Activated CD8-positive, alpha-beta memory T cell treated with anti-CD3 and anti-CD28 coated beads, Interleukin-2, amount 50 U/mL, for 24 hours (primary cell): ENCODE results near the gene VASP.

Source experiments
- DNase-seq: peaks from one replicate; pipeline ENCODE4 v3.0.0-alpha.2; 2020; ENCODE audit errors: extremely low read depth

Gene VASP

GRCh38 chr19:45506989-45507871 is at the start of gene VASP:
TSS of gene VASP (plus strand) at chr19:45507479. CDS start at chr19:45507772, 293 bp downstream.
- DNase-seq = peak; percentile 84

- DNase-seq = no peak
Measured at GRCh38 chr19:45457776-45458175, 49.5 kb upstream of the VASP start.

GRCh38 chr19:45460807-45461347 is 46.4 kb upstream of the VASP start:
- no peak for DNase-seq

GRCh38 chr19:45462174-45462573 is 45.1 kb upstream of the VASP start:
- DNase-seq = no peak

- no peak for DNase-seq
Measured at GRCh38 chr19:45463241-45463640, 44.0 kb upstream of the VASP start.

- no peak for DNase-seq
Measured at GRCh38 chr19:45464274-45464673, 43.0 kb upstream of the VASP start.

- no peak for DNase-seq
Measured at GRCh38 chr19:45464852-45465441, 42.3 kb upstream of the VASP start.

GRCh38 chr19:45467115-45467455 is 40.2 kb upstream of the VASP start:
- no peak for DNase-seq

GRCh38 chr19:45467456-45468158 is 39.7 kb upstream of the VASP start, which contains the start of gene FOSB:
TSS of gene FOSB (plus strand) at chr19:45467996. CDS start at chr19:45468587, 591 bp downstream.
- peak; percentile 84 for DNase-seq

- no peak for DNase-seq
Measured at GRCh38 chr19:45468159-45468651, 39.1 kb upstream of the VASP start.

- DNase-seq = no peak
Measured at GRCh38 chr19:45468803-45469131, 38.5 kb upstream of the VASP start.

GRCh38 chr19:45469132-45469944 is 37.9 kb upstream of the VASP start:
- DNase-seq = peak; percentile 85

- DNase-seq = no peak
Measured at GRCh38 chr19:45469945-45470761, 37.1 kb upstream of the VASP start.

GRCh38 chr19:45470762-45471081 is 36.6 kb upstream of the VASP start:
- no peak for DNase-seq

GRCh38 chr19:45471111-45471930 is 36.0 kb upstream of the VASP start:
- DNase-seq = no peak

- DNase-seq = no peak
Measured at GRCh38 chr19:45471931-45472562, 35.2 kb upstream of the VASP start.

- no peak for DNase-seq
Measured at GRCh38 chr19:45472563-45473366, 34.5 kb upstream of the VASP start.

- DNase-seq = no peak
Measured at GRCh38 chr19:45473367-45473681, 34.0 kb upstream of the VASP start.
